Activated naive CD4-positive, alpha-beta T cell (primary cell): ENCODE results near the gene BAIAP2L2.
"Not testable (repeated sequence)": the region's sequence is repeated elsewhere in the genome, so short reads cannot be mapped to it uniquely, and the experiment has no call there.

ENCODE experiments used
- DNase-seq, 4 experiments: peaks; one replicate each; lab custom pipeline; 2025; lab: John Stamatoyannopoulos, UW

Gene BAIAP2L2

DNA sequence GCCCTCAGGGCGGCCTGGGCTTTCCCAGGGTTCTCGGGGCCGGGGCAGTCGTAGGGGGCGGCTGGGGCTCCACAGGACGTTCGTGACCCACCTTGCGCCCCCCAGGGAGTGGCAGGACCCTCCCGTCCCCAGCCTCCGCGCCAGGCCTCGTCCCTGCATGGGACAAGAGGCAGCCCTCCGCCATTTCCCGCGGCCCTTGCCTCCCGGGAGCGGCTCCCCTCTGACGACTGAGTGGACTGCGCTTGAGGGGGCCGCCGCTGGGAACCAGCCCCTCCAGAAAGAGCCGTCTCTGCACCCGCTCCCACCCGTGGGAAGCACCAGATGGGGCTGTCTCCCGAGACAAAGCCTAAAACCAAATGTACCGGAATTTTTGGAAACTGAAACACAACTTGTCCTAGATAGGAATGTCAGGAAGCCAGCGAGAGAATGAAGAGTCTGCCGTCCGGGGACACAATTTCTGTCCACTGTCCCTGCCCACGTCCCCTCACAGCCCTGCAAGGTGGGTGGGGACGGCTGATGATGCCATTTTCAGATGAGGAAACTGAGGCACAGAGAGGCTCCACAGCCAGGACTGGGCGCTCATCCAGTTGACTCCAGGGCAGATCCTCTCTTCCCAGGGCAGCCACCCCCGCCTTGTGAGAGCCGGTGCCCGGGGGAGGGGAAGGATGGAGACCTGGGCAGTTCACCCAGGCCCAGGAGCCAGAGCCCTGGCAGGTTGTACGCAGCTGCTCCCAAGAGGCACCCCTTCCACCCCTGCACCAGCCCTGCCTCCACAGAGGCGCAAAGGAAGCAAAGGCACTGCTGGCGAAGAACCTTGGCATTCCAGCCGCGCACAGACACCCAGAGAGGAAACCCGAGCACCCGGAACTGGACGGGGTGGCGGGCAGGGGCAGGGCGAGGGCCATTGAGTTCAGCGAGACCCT, 71.3 kb downstream of the BAIAP2L2 start:
- no peak for DNase-seq

DNA sequence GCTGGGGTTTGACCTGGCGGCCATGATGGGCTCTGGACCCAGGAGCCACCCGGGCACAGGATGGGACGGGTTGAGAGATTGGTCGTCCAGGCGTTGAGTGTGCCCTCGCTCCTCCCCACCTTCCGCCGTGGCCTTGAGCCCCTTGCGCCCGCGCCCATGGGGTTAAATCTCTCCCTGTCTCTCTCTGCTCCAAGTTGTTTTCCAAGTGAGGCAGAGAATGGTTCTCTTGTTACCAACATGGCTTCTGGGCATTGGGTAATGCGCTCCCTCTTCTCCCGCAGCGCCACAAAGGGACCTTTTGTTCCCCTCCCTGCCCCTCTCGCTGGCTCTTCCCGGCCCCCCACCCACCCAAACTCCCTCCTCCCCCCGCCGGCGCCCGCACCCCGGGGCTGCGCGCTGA, 72.1 kb downstream of the BAIAP2L2 start:
- DNase-seq = no peak

DNA sequence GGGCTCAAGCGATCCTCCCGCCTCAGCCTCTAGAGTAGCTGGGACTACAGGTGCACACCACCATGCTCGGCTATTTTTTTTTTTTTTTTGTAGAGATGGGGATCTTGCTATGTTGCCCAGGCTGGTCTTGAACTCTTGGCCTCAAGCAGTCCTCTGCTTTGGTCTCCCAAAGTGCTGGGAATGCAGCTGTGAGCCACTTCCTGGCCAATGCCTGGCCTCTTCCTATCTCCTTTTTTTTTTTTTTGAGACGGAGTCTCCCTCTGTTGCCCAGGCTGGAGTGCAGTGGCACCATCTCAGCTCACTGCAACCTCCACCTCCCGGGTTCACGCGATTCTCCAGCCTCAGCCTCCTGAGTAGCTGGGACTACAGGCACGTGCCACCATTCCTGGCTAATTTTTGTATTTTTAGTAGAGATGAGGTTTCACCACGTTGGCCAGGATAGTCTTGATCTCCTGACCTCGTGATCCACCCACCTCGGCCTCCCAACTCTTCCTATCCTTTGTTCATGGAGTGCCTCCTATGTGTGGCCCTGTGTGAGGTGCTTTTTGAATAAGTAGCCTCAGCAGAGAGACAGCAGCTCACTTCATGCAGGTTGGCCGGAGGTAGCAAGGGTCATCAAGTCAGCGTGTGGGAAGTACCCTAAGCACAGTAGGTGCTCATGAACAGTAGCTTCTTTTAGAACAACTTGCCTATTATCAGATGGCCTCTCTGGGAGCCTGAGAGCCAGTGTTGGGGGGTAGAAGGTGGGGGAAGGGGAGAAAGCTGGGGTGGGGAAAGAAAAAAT, 72.9 kb downstream of the BAIAP2L2 start:
- DNase-seq = not testable (repeated sequence)

DNA sequence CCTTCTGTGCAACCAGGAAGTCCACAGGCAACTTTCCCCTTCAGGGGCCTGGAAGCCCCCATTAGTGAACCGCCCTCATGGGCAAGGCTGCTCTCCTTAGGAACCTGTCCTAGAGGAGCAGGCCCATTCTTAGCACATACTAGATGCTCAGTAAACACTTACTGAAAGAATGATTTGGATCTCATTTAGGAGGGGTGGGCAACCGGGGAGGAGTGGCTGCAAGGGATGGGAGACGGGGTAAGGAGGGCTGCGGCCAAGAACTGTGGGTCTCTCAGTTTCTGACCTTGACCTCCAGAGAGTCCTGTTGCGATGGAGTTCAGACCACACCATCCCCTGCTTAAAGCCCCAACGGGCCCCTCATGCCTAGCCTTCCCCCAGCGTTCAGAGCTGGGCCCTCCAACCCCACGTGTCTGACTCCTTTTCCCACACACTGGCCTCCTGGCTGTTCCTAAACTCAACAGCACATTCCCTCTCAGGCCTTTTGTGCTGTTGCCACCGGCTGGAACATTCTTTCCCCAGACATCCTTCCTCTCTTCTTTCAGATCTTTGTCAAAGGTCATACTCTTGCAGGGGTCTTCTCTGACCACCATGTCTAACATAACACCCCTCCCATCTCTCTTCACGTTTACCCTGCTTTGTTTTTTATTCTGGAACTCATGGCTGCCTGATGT, 74.0 kb downstream of the BAIAP2L2 start:
- DNase-seq = no peak

DNA sequence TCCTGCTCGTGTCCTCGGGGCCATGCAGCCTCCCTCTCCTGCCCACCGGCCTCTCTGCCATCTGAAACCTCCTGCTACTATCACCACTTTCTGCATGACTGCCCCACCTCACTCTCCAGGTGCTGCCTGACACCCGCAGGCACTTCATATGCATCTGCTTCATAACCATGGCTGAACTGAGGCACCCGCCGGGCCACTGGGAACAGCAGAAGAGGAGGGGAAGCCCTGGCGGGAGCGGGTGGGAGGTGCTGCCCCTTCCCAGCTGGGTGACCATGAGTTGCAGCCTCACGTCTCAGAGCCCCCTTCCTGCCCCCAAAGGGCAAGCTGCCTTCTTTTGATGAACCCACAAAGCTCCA, 75.0 kb downstream of the BAIAP2L2 start:
- no peak for DNase-seq
